Esophagus squamous epithelium (tissue), 4 donors: ENCODE results near the gene PLGRKT.

ENCODE experiments used
- CTCF ChIP-seq, 6 experiments: fragments of 450-650 bp in 4 of 6; fragments of 200-600 bp in 2 of 6; sonication (generic) in 2 of 6; IDR thresholded peaks; one replicate each; pipeline ENCODE4 v1.5.1; 2016 to 2019; ENCODE audit warnings: antibody characterized with exemption in 6 of 6, mild to moderate bottlenecking in 4 of 6, moderate library complexity in 4 of 6
- POLR2A ChIP-seq, 4 donors: fragments of 450-650 bp; IDR thresholded peaks; one replicate each; pipeline ENCODE4 v1.6.1; 2017; ENCODE audit warnings: antibody characterized with exemption in 4 of 4, mild to moderate bottlenecking in 4 of 4, moderate library complexity in 3 of 4

GRCh38 chr9:5468850-5469249 is 31.1 kb upstream of the PLGRKT start:
- TF ChIP-seq POLR2A (IDR thresholded peaks at IDR 0.05): no peak
- no peak for TF ChIP-seq CTCF (IDR thresholded peaks at IDR 0.05)
